ENCODE data around the gene CRB3. TPM values are rescaled to one million over a fixed set of nuclear protein-coding genes. Genes with fewer than 3 reads are reported as not detected.
"Not testable (repeated sequence)": the region's sequence is repeated elsewhere in the genome, so short reads cannot be mapped to it uniquely, and the experiment has no call there.

CRB3 gene
- polyA plus RNA-seq, 3 donors, result 34.0 to 41.7 (median 35.9) TPM

DNA sequence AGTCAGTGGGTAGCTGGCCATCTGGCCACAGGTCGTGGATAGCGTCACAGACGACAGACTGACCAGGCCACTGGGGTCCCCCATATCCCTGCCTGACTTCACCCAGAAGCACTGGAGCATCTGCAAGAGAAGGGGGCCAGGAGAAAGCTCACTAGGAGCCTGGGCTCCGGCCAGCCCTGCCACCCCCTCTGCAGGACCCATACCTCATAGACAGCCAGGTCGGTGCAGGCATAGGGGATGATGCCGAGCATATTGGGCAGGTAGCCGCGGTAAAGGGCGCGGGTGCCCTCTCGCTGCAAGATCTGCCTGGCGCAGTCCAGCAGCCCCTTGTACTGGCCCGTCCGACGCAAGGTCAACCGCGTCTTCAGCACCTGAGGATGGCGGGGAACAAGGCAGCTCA is 36.9 kb upstream of the CRB3 start:
- no peak for DNase-seq

DNA sequence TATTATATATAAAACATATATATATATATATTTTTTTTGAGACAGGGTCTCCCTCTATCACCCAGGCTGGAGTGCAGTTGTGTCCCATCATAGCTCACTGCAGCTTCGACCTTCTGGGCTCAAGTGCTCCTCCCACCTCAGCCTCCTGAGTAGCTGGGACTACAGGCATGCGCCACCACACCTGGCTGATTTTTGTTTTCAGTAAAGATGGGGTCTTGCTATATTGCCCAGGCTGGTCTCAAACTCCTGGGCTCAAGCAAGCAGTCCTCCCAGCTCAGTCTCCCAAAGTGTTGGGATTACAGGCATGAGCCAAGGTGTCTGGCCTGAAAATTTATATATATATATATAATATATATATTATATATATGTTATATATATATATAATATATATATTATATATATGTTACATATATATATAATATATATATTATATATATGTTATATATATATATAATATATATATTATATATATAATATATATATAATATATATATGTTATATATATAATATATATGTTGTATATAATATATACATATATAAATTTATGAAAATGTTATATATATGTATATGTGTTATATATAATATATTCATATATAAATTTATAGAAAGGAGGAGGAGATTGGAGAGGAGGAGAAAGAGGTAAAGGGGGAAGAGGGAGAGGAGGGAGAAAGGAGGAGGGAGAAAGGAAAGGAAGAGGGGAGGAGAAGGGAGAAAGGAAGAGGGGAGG is 35.2 kb upstream of the CRB3 start:
- DNase-seq, result not testable (repeated sequence)

DNA sequence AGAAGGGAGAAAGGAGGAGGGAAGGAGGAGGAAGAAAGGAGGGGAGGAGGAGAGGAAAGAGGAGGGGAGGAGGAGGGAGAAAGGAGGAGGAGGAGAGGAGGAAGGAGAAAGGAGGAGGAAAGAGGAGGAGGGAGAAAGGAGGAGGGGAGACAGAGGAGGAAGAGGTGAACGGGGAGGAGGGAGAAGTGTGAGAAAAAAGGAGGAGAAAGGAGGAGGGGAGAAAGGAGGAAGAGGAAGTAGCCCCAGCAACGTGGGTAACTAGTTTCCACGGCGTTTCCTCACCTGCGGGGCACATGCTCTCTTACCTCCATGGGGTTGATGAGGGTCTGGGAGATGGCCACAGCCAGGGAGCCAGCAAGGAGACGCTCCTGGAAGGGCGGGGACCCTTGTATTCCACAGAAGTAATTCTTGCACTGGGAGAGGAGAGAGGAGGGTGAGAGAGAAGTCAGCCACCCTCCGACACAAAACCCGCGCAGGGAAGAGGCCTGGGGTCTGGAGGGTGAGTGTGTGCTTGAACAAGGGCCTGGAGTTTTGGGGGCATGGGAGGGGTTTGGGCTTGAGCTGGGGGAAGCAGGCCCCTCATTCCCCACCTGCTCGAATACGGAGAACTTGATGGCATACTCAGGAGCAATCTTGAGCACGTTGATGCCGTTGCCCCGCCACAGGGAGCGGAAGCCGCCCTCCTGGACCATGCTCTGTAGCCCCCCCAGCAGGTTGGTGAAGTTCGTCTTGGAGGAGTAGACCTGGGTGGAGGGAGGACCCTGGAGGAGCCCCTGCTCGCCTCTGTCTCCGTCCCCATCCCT is 34.5 kb upstream of the CRB3 start:
- no peak for DNase-seq

DNA sequence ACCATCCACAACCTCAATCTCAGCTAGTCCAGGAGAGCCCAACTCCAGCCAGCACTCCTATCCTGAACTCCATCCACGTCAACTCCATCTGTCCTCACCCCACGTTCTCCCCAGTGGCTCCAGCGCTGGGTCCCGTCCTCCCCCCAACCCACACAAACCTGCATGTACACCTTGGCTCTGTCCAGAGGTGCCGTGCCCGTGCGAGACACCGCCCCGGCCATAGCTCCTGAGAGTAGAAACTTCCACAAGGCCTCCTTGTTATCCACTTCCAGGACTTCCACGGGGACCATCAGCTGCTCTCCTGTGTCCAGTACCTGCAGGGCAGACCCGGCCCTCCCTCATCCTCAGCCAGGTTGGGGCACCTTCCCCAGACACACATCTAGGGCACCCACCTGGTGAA is 32.2 kb upstream of the CRB3 start:
- no peak for DNase-seq

DNA sequence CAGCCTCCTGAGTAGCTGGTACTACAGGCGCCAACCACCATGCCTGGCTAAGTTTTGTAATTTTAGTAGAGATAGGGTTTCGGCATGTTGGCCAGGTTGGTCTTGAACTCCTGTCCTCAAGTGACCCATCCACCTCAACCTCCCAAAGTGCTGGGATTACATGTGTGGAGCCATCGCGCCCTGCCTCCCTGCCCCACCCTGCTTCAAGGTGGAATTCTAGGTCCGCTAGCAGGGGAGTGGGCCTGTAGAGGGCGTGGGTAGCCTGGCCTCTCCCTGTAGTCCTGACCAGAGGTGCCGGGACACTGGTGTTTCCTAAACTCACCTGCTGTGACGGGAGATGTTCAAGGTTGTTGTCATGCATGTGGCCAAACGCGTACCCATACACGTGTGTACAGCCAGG is 30.9 kb upstream of the CRB3 start:
- DNase-seq, result no peak

DNA sequence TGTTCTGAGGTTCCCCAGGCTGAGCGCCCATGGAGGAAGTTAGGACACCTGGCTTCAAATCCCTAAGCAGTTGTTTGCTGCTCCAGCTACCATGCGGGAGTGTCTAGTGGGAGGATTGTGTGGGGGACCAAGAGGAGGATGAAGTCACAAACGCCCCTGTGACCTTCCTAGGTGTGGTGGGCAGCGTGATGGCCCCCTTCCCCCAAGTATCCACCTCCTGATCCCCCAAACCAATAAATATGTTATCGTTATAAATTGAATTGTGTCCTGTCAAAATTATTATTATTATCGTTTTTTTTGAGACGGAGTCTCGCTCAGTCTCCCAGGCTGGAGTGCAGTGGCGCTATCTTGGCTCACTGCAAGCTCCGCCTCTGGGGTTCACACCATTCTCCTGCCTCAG is 30.4 kb upstream of the CRB3 start, which contains the start of gene SLC25A41:
Gene SLC25A41, minus strand, starts transcription at position 101 of the 400 bp plus-strand sequence. Its CDS starts 70 bp downstream, at position 31.
- DNase-seq, result no peak

DNA sequence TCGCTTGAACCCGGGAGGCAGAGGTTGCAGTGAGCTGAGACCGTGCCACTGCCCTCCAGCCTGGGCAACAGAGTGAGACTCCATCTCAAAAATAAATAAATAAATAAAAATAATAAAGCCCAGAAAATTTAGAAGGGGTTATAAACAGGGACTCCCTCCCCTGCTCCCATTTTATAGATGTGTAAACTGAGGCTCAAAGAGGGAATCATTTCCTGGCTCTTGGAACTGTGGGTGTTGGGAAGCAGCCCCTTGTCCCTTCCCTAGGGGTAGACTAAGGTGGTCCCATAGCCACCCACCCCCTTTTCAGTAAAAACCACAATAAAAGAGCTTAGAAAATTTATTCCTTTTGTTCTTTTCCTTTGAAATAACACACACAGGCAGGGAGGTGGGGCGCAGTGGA is 24.3 kb upstream of the CRB3 start:
- no peak for DNase-seq

DNA sequence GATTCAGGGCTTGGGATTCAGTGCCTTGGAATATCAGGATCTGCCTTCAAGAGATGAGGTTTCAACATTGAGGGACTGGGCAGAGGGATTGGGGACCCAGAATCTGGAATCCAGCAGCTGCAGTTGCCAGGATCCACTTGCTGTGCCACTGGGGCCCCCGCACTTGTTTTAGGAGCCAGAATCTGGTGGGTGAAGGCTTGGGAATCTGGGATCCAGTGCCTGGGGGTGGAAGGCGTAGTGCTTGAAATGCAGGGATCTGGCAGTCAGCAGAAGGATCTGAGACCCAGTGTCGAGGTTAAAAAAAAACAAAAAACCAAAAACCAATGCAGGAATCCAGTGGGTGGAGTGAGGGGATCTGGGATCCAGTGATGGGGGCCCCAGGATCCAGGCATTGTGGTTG is 23.2 kb upstream of the CRB3 start:
- no peak for DNase-seq

DNA sequence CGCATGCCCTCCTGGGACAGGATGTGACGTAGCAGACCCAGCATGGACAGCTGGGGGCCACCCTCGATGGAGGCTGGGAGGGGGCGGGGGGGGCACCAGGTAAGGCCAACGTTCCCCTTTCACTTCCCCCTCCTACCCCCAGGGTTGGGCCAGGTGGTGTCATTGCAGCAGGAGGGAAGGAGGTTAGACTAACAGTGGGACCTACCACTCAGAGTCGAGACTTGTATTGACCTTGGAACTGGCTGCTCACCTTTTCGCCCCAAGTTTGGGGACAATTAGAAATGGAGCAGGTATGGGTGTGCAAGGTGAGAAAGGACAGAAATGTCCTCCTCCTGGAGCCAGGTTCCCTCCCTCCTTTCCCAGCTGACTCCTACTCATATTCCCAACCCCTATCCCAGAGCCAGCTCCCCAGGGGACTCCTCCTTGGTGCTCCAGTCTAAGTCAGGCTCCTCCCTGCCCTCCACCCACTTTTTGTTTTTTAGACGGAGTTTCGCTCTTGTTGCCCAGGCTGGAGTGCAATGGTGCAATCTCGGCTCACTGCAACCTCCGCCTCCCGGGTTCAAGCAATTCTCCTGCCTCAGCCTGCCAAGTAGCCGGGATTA is 21.9 kb upstream of the CRB3 start:
- DNase-seq, result no peak

DNA sequence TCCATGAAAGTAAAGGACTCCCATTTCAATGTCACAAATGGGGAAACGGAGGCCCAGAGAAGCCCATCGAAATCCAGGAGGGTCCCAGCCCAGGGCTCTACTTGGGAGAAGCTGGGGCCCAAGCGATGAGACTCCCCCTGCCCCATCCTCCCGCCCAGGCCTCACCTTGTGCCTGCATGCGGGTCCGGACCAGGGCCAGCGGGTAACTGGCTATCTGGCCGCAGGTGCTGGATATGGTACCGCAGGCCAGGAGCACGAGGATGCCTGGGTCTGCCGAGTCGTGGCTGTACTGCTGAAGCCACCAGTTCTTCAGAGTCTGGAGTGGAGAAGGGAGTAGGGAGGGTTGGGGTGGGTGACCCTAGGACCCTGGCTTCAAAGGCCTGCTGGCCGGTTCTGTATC is 20.1 kb upstream of the CRB3 start:
- DNase-seq, result no peak

DNA sequence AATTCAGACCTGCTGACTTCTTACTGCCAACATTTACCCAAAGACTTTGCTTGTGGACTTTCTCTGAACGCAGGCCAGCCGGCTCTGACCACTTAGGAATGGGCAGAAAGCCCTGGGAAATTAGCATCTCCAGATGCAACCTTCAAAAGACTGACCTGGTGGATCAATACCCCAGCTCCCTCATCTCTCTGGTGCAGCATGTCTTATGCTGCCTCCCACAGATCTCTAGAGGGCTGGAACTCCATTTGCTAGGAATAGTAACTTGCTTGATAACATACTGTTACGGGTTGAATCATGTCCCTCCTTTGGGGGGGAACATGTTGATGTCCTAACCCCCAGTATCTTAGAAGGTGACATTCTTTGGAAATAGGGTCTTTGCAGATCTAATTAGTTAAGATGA is 17.6 kb upstream of the CRB3 start:
- no peak for DNase-seq

DNA sequence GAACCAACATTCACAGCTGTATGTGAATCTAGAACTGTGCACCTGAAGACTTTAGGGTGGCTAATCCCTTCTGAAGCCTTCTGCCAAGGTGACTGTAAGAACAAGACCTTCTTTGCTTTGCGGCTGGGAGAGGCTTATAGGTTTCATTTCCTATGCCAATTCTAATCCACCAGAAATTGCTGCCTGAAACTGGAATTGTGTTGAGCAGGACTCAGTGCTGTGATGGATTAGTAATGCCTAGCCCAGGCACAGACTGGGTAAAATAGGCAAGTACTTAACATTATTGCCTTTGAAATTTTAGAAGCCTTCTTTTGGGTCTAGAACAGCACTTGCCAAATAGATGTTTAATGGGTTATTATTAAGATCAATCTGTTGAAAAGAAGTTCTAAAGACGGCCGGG is 16.0 kb upstream of the CRB3 start:
- DNase-seq, result no peak

DNA sequence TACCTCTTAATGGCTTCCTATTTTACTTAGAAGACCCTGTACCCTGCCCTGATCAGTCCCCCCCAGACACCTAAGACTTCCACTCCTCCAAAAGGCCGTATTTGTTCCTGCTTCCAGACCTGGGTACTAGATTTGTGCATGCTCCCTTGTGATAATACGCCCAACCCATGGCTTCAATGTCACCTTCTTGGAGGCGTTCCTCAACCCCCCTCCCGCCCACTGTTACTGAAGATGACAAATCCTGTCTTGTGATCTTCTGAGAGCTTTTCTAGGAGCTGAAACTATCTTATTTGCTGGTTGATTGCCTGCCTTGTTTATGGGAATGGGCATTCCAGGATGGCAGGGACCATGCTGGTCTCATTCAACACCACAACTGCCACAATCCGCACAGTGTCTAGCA is 13.9 kb upstream of the CRB3 start:
- DNase-seq, result no peak

DNA sequence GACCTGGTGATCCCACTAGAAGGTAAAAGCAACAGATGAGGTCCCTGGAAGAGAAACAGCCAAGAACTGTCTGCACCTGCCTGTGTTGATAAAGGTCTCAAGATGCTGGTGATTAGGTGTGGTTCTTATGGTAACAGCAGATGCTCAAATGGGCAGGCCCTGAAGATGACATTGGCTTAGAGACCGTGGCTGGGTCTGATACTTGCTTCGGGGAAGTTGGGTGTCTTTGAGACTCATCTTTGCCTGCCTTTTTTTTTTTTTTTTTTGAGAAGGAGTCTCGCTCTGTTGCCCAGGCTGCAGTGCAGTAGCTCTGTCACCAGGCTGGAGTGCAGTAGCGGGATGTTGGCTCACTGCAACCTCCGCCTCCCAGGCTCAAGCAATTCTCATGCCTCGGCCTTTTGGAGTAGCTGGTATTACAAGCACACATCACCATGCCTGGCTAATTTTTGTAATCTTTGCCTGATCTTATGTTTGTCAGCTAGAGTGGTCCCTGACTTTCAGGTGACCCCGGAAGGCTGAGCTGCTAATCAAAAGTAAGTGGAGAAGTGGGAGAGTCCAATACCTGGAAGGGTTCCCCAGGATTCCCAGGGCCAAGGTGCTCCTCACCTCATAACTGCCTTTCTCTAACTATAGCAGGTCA is 12.4 kb upstream of the CRB3 start:
- no peak for DNase-seq

DNA sequence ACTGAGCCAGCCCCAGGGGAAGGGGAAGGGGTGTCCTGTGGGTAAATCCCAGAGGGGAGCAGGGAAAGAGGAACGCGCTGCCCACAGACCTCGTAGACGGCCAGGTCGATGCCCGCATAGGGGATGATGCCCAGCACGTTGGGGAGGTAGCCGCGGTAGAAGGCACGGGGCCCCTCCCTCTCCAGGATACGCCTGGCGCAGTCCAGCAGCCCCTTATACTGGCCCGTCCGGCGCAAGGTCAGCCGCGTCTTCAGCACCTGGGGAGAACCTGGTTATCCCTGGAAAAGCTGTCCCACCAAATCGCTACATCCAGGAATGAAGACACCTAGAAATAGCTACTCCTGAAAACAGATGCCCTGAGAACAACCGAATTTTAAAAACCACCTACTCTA is 11.9 kb upstream of the CRB3 start:
- DNase-seq, result no peak

DNA sequence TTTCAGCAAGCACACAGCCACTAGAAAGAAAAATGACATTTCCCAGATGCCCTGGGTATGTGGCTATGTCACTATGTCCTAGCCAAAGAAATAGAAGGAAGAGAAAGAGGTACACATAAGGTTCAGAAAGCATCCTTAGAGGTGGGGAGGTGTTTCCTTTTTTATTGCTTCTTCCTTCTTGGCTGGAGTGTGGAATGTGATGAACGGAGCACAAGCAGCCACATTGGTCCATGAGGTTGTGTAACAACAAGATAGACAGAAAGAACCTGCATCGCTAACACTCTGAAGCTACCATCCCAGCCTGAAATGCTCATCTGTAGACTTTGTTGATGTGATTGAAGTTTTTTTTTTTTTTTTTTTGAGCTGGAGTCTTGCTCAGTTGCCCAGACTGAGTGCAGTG is 11.2 kb upstream of the CRB3 start:
- no peak for DNase-seq

DNA sequence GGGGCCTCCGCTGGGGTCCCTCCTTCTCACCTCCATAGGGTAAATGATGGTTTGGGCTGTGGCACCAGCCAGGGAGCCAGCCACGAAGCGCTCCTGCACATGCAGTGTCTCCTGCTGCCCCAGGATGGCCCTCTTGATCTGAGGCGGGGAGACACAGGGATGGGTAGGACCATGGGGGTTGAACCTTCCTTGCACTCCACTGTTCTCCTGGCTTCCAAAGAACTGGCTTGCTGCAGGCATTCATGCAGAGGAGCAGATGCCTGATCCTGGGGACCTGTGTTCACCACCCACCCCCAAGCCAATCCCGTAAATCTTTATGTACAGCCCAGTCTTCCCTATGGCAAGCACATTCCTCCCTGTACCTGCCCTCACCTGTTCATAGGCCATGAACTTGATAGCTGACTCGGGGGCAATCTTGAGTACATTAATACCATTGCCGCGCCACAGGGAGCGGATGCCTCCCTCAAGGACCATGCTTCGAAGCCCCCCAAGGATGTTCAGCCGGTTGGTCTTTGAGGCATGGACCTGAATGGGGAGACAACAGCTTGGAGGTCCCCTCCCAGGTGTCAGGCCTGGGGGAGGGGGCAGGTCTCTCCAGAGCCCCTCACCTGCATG is 10.0 kb upstream of the CRB3 start:
- DNase-seq, result no peak

DNA sequence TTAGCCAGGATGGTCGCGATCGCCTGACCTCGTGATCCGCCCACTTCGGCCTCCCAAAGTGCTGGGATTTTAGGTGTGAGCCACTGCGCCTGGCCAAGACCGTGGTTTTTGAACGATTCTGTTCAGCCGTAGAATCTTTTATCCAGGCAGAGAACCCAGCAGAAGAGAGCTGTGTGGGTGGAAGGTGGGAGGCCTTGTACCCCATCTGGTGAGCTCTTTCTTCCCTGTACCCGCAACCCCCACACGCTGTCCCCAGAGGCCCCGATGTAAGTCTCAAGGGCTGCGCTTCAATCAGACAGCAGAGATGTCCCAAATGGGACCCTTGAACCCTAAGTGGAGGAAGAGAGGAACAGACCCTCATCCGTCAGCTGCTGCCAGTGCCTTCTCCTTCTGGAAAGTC is 8.1 kb upstream of the CRB3 start:
- no peak for DNase-seq

DNA sequence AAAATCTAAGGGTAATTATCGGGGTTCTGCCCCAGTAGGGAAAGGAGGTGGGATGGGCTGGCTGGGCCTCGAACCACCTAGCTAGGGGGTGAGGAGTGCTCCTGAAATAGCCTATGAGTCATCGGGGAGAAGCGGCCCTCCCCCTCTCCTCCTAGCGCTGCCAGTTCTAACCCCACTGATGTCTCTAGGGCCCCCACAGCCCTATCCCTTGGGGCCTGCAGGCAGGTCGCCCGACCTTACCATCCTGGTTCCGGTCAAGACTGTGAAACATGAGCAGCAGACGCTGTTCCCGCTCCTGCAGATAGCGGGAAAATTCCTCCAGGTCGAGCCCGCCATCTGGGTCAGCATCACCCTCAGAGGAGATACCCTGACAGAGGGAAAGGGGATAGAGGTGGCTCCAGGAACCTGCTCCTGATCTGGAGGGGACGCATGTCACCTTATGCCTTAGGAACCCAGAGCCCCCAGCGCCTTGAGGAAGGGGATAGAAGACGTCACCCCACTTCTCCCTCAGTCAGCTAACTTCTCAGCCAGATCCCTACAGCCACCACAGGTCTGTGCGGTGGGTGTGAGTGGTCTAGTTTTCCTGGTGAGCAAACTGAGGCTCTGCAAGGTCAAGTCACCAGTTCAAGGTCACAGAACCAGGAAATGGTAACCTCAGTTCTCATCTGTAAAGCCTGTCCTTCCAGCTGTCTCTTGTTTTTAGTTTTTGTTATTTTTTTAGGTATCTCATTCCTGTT is 5.9 kb upstream of the CRB3 start:
- DNase-seq, result no peak

DNA sequence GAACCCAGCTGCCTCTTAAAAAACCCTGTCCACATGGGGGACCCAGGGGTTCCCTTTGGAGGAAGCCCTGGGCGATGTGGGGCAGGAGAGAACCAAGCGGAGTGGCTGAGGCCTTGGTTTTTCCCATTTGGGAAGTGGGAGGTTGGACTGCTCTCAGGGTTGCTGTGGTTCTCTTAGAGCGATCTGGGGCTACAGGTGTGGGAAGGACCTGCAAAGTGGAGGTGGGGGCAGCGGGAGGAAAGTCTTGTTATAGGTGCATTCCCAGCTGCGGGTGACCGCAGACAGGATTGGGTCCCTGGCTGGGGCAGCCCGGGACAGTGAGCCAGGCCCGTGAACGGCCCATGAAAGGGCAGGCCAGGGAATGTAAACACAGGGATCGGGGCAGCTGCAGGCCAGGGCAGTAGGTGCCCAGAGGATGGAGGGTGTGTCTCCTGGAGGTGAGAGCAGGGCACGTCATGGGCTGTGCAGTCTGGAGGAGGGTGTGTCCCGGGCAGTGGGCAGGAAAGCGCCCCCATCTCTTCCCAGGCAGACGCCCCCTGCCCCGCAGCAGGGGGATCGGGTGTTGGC is 5.3 kb upstream of the CRB3 start:
- DNase-seq, result no peak

Data from renal pelvis (tissue), 4 donors.